ENCODE data around the gene ZNF512.

ZNF512 gene

GRCh38 chr2:27638037-27638637 is 55.3 kb downstream of the ZNF512 start:
- DNase-seq = no peak

DNA sequence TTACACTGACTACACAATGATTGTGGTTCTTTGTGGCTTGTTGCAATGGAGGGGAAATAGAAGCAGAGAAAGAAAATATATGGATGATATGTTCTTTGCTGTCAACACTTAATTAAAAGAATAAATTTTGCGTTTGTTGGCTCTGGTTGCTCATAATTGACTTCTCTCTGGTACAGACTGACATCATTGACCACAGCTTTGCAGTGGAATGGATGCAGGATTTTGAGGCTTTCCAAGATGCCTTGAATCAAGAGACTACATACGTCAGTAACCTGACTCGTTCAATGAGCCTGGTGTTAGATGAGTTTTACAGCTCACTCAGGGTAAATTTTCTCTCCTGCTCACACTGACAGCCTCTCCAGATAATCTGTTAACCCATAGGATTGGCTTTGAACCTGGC is 55.9 kb downstream of the ZNF512 start:
- no peak for DNase-seq

GRCh38 chr2:27640722-27641245 is 57.9 kb downstream of the ZNF512 start:
- no peak for DNase-seq

DNA sequence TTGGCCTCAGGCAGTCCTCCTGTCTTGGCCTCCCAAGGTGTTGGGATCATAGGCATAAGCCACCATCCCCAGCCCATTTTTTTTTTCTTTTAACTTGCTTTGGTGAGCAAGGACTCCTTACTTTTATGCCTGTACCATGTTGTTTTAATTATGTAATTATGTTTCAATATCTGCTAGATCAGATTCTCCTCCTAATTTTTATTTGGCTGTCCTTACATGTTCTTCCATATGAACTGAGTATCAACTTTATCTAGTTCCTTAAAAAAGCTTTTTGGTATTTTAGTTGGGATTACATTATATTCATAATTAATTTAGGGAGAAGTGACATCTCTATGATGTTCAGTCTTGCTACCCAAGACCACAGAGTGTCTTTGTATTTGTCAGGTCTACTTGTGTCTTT is 62.4 kb downstream of the ZNF512 start:
- no peak for DNase-seq

- no peak for DNase-seq
These were observed 64.4 kb downstream of the ZNF512 start for GRCh38 chr2:27647289-27647688.

DNA sequence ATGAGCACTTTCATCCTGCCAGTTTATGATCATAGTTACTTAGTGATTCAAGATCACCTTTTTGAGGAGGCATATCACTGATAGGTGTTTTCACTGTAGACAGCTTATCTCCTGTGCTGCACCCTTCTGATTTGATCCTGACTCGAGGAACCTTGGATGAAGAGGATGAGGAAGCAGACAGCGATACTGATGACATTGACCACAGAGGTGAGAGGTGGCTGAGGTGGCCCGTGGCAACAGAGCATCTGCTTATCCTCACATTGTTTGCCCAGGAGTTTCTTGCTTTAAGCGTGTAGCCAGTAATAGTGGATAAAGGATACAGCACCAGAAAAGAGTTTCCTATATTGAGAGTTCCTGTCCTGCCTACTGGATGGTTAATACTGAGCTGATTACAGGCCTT is 64.9 kb downstream of the ZNF512 start:
- DNase-seq = no peak

DNA sequence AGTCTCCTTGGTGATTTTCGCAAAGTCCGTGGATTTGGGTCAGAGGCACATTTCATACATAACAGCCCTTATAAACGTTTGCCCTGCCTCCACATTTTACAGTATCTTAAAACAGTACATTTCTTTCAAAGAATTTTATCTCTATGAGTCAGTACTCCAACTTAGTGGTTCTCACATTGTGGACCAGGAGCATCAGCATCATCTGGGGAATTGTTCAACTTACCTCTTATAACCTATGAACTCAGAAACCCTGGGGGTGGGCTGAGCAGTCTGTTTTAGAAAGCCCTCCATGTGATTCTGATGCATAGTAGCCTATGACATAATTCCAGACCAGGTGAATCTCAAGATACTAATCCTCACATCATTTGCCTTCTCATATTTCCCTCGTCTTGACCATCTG is 68.2 kb downstream of the ZNF512 start:
- DNase-seq = no peak

GRCh38 chr2:27652341-27652740 is 69.5 kb downstream of the ZNF512 start:
- DNase-seq = no peak

DNA sequence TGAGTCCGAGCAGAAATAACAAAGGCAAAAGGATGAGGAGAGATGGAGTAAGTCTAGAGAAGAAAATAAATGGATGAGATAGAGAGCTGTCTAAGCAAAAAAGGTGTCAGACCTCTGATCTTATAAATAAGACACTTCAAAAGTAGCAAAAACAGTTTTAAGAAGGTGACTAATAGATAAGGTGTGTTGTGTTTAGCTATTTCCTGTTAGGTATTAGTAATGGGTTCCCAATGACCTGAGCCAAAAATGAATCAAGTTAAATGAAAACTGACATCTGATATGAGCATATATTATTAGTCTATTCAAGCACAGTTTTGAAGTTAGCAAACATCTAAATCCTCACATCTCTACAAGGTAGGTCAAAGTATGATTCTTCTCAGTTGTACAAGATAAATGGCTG is 69.9 kb downstream of the ZNF512 start:
- DNase-seq = no peak

GRCh38 chr2:27653397-27653796 is 70.6 kb downstream of the ZNF512 start:
- DNase-seq = no peak

DNA sequence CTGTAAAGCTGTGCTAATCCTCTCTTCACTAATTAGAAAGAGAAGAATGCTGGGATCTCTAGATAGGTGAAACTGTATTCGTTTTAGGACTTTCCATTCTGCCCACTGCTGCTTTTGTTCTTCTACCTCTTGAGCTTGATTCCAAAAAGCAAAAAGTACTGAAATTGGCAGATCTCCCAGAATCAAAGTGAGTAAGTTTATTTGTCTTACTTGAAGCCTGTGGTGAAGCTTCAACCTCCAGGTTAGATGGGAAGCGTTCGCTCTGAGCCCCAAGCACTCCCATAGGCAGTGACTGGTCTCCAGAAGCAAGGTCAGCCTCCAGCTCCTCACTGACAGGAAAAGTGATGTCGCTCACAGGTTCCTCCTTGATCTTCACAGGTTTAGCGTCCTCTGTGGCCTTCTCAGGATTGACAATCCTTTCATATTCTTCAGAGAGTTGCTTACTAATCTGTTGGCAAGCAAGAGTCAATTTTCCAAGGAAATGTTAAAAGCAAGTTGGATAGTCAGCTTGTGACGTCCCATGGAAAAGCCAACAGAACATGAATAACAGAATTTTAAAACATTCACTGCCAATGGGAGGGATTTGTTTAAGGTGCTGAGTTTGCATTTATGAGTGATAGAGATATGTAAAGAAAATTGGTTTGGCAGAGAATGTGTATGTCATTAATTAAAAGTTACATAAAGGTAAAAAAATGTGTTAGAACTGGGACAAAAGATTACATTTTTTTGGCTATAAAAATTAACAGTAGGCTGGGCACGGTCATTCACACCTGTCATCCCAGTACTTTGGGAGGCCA is 72.5 kb downstream of the ZNF512 start:
- no peak for DNase-seq

- DNase-seq = no peak
These were observed 78.5 kb downstream of the ZNF512 start for GRCh38 chr2:27661371-27661770.

DNA sequence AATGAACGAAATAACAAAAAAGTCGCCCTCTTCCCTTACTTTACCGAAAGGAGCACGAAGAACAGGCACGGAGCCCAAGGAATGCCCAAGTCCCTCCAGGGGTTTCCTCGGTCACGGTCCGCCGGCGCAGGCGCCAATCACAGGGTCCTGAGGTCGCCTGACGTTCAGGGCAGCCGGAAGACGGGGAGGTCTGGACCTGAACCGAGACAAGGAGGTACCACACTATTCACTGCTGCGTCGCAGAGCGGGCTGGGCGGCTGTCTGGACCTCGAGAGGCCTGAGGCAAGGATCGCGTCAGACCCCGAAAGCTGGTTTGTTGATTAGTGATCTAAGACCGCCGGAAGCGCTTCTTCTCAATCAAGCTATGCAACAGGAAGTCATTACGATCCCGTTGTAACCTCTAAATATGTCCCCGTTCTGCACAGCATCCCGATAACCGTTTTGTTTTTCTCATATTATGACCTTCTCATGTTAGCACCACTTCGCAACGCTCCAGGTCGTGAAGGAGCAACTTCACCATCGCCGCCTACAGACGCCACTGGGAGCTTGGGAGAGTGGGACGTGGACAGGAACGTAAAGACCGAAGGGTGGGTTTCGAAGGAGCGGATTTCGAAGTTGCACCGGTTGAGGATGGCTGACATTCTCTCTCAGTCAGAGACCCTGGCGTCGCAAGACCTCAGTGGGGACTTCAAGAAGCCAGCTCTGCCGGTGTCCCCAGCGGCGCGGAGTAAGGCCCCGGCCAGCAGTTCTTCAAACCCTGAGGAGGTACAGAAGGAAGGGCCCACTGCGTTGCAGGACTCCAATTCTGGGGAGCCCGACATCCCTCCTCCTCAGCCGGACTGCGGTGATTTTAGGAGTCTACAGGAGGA is 80.7 kb downstream of the ZNF512 start, which contains the start of the genes SLC4A1AP and SUPT7L:
SLC4A1AP (plus strand) TSS at position 605 of the 869 bp plus-strand sequence; CDS start at position 631, 26 bp downstream.
SUPT7L (minus strand) TSS at position 330 of the 869 bp plus-strand sequence. CDS start 1,422 bp downstream, outside the sequence.
- peak; percentile 74 for DNase-seq

- DNase-seq = no peak
These were observed 81.3 kb downstream of the ZNF512 start for GRCh38 chr2:27664154-27664574.

DNA sequence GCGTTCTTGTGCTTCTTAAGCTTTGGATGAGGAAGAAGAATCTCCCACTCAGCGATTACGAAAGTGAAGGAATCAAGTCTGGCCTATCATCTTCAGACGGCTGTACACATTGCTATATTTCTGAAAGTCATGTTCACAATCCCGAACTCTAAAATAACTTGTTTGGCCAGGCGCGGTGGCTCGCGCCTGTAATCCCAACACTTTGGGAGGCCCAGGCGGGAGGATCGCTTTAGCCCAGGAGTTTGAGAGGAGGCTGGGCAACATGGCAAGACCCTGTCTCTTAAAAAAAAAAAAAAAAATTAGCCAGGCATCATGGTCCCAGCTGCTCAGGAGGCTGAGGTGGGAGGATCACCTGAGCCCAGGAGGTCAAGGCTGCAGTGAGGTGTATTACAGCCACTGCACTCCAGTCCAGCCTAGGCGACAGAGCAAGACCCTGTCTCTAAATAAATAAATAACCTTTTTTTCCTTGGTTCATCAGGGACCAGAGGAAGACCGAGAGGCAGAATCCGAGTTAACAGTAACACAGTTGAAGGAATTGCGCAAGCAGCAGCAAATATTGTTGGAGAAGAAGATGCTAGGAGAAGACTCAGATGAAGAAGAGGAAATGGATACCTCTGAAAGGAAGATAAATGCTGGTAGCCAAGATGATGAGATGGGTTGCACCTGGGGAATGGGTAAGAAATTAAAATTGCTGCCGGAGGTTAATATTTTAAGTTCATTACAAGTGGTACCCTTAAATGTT is 82.0 kb downstream of the ZNF512 start:
- DNase-seq = no peak

- DNase-seq = no peak
These were observed 84.6 kb downstream of the ZNF512 start for GRCh38 chr2:27667446-27667845.

GRCh38 chr2:27671235-27671634 is 88.4 kb downstream of the ZNF512 start:
- no peak for DNase-seq

Data from SHP77 treated with DMSO at 0.1 percent for 48 hours (cell line).